Choroid plexus epithelial cell (primary cell): ENCODE measurements around the gene MCU.

Source experiments
- DNase-seq: peaks from one replicate; pipeline ENCODE4 v3.0.0-alpha.2; 2010; ENCODE audit warnings: low read depth
- H3K4me3 ChIP-seq: 2 replicates; pipeline ENCODE4 v1.5.1; 2011; ENCODE audit warnings: low read depth, mild to moderate bottlenecking, control low read depth, low read length, moderate library complexity
- TF ChIP-seq, protein P1 (sequence below): conservative IDR thresholded peaks from 2 replicates; pipeline ENCODE4 v1.5.1; 2011; ENCODE audit warnings: low read depth, mild to moderate bottlenecking, control low read depth, inconsistent platforms, low read length, moderate library complexity

MCU gene

DNA sequence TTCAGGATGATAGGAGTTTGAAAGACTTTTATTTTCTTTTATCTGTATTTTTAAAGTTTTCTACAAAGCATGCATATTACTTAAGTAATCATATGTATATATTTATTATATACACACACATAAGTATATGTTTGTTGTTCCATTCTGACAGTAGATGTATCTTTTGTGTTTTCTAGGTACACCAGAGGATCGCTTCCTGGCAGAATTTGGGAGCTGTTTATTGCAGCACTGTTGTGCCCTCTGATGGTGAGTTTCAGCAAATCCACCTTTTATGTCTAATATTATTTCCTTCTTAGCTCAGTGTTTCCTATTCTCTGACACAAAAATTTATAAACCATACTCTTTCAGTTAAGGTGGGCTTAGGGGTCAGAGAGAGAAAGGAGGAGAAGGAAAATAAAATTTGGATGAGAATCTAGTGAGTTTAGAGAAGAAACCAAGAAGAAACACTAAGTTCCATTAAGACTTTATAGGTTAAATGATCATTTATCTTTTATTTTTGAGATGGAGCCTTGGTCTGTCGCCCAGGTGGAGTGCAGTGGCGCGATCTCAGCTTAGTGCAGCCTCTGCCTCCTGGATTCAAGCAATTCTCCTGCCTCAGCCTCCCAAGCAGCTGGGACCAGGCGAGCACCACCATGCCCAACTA is 142.4 kb downstream of the MCU start:
- DNase-seq = peak; percentile 88
- TF ChIP-seq, protein P1, sequence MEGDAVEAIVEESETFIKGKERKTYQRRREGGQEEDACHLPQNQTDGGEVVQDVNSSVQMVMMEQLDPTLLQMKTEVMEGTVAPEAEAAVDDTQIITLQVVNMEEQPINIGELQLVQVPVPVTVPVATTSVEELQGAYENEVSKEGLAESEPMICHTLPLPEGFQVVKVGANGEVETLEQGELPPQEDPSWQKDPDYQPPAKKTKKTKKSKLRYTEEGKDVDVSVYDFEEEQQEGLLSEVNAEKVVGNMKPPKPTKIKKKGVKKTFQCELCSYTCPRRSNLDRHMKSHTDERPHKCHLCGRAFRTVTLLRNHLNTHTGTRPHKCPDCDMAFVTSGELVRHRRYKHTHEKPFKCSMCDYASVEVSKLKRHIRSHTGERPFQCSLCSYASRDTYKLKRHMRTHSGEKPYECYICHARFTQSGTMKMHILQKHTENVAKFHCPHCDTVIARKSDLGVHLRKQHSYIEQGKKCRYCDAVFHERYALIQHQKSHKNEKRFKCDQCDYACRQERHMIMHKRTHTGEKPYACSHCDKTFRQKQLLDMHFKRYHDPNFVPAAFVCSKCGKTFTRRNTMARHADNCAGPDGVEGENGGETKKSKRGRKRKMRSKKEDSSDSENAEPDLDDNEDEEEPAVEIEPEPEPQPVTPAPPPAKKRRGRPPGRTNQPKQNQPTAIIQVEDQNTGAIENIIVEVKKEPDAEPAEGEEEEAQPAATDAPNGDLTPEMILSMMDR = peak; percentile 74
- no peak overlapping the region for H3K4me3 ChIP-seq

- TF ChIP-seq, protein P1 = no peak
- H3K4me3 ChIP-seq = no peak overlapping the region
- DNase-seq = no peak
These were observed 148.4 kb downstream of the MCU start for GRCh38 chr10:72840319-72840718.

- DNase-seq = no peak
- H3K4me3 ChIP-seq = no peak overlapping the region
- TF ChIP-seq, protein P1 = no peak
These were observed 149.5 kb downstream of the MCU start for GRCh38 chr10:72841487-72841886.

DNA sequence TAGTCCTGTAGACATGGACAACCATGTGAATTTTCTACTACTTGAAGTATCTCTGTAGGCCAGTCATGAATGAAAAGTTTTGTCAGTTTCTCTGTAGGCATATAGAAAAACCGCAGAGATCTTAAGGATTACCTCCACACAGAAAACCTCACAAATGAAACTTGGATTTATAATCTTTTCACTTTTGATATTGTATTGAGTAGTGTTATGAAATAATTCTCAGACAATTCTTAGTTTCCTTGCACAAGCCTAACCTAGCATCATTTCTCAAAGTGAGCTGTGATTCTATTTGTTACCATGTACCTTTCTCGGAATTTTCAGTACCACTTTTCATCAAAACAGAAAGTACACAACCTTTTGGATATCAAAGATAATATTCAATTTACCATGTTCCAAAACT is 150.2 kb downstream of the MCU start:
- no peak for DNase-seq
- no peak overlapping the region for H3K4me3 ChIP-seq
- TF ChIP-seq, protein P1 = no peak

- H3K4me3 ChIP-seq = no peak overlapping the region
- peak; percentile 80 for DNase-seq
- TF ChIP-seq, protein P1 = no peak
These were observed 154.3 kb downstream of the MCU start for GRCh38 chr10:72846238-72846637.

DNA sequence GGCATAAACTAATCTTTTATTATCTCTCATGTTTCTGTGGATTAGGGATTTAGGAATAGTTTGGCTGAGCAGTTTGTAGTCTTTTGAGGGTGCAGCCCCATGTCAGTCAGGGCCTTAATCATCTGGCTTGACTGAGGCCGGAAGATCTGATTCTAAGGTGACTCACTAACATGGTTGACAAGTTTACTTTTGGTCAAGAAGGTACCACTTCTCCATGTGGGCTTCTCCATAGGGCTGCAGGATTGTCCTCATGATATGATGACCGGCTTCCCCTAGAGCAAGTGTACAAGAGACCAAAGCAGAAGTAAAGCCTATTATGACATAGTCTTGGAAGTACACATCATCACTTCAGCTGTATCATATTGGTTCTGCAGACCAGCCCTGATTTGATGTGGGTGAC is 155.7 kb downstream of the MCU start:
- DNase-seq = no peak
- TF ChIP-seq, protein P1 = no peak
- no peak overlapping the region for H3K4me3 ChIP-seq

- no peak for DNase-seq
- TF ChIP-seq, protein P1 = no peak
These were observed 158.9 kb downstream of the MCU start for GRCh38 chr10:72850861-72851260.

More at GRCh38 chr10:72850861-72851260, 158.9 kb downstream of the MCU start:
- H3K4me3 ChIP-seq = no peak overlapping the region
